Right lobe of liver (tissue), 6 donors: ENCODE results near the gene CEP135. TPM values are rescaled to one million over a fixed set of nuclear protein-coding genes. Genes with fewer than 3 reads are reported as not detected.

Experiments used
- ATAC-seq, 4 donors: fragments of 200-7000 bp; cut with Tn5 transposase; one replicate each; pipeline ENCODE4 v1.9.1; 2020; ENCODE audit warnings: mild to moderate bottlenecking in 4 of 4, moderate library complexity in 4 of 4
- DNase-seq, 3 donors: peaks; one replicate each; pipeline ENCODE4 v3.0.0-alpha.2; 2020
- H3K27ac ChIP-seq, 3 donors: fragments of 200-600 bp; one replicate each; pipeline ENCODE4 v1.8.0; 2022
- H3K27me3 ChIP-seq, 2 donors: fragments of 200-600 bp; one replicate each; pipeline ENCODE4 v1.8.0; 2022
- H3K36me3 ChIP-seq, 4 donors: fragments of 200-600 bp; sonication (generic) in 1 of 4; one replicate each; pipeline versions ENCODE4 v1.5.1 to v1.8.0; 2017 to 2022; ENCODE audit warnings: control low read depth in 1 of 4
- H3K4me1 ChIP-seq, 4 donors: fragments of 200-600 bp; sonication (generic) in 1 of 4; one replicate each; pipeline versions ENCODE4 v1.5.1 to v1.8.0; 2017 to 2022; ENCODE audit warnings: control low read depth in 1 of 4
- H3K4me3 ChIP-seq, 3 donors: fragments of 200-600 bp; one replicate each; pipeline ENCODE4 v1.8.0; 2022
- H3K9me3 ChIP-seq, 4 donors: fragments of 200-600 bp; sonication (generic) in 1 of 4; one replicate each; pipeline versions ENCODE4 v1.5.1 to v1.8.0; 2017 to 2022; ENCODE audit warnings: control low read depth in 1 of 4
- CTCF ChIP-seq, 4 donors: fragments of 200-600 bp in 3 of 4; fragments of 450-650 bp in 1 of 4; IDR thresholded peaks; one replicate each; pipeline versions ENCODE4 v1.5.1 to v1.8.0; 2016 to 2022; ENCODE audit warnings: antibody characterized with exemption in 4 of 4, mild to moderate bottlenecking in 2 of 4
- POLR2A ChIP-seq: fragments of 450-650 bp; IDR thresholded peaks from one replicate; pipeline ENCODE4 v1.6.1; 2017; ENCODE audit warnings: antibody characterized with exemption, mild to moderate bottlenecking
- WGBS: methylation state at CpG from one replicate; pipeline ENCODE4 v1.1.6; 2018; ENCODE audit warnings: low coverage, low lambda C conversion rate; ENCODE audit not compliant: insufficient coverage; ENCODE audit errors: missing lambda C conversion rate; 5-methylcytosine and 5-hydroxymethylcytosine counted together
- intact Hi-C, 2 donors: fragments of 100-400 bp; cut with DNase I; formaldehyde crosslinking; loops; one replicate each; pipeline versions ENCODE4 v1.11.2 to v1.14.1; 2022
- total RNA-seq, 6 experiments: library from RNA; depleted of rRNA in 2 of 6; stranded (reverse); fragments of >200 nt in 2 of 6; fragmentation: NEBNext Ultra II Directional in 3 of 6; extraction: Animal tissue kit (Norgen Biotek cat#: 25700) in 3 of 6; gene quantifications; one replicate each; pipeline versions ENCODE4 v1.1.0 to v1.2.4, GENCODE V29; 2016 to 2023
- donor health status: DM: no; HTN: yes; CAD: no.
- donor health status: DM: no; HTN: no; CAD: no.
- donor health status: DM: no; HTN: no; CAD: no.
- donor health status: DM: no; HTN: yes; CAD: no.
- donor health status: DM: no; HTN: yes; CAD: no.

The CEP135 gene
- total RNA-seq, 6 experiments from 2014 or later = 0.59 to 2.4 (median 1.7) TPM

DNA sequence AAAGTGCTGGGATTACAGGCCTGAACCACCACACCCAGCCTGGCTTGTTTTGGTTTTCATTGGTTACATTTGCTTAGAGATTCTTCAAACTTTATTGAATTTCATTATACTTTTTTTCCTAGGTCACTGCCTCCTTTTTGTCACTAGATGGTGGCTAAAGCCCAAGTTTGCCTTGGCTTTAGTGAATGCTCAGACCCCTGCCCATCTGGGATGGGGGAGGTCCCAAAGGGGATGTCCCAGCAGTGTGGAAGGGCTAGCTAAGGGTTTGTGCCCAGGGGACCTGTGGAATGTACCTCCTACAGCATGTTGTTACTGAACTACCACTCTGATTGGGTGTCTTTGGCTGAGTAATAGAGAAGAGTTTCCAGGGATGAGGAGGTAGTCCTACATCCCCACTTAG is 58.4 kb downstream of the CEP135 start:
- TF ChIP-seq POLR2A (no peak), CTCF (IDR thresholded peaks at IDR 0.05) (no peak)
- H3K27ac ChIP-seq = no peak overlapping the region
- intact Hi-C loops = no loop called here
- no peaks in the 10 kb centered on the region for H3K27me3 ChIP-seq
- H3K9me3 ChIP-seq = no peaks in the 10 kb centered on the region
- H3K36me3 ChIP-seq = peaks cover 0 to under 1% (median 0%) of the 10 kb centered on the region in 4 donors
- no peak for ATAC-seq
- H3K4me1 ChIP-seq = no peaks in the 10 kb centered on the region
- DNase-seq = no peak
- no peak overlapping the region for H3K4me3 ChIP-seq

DNA sequence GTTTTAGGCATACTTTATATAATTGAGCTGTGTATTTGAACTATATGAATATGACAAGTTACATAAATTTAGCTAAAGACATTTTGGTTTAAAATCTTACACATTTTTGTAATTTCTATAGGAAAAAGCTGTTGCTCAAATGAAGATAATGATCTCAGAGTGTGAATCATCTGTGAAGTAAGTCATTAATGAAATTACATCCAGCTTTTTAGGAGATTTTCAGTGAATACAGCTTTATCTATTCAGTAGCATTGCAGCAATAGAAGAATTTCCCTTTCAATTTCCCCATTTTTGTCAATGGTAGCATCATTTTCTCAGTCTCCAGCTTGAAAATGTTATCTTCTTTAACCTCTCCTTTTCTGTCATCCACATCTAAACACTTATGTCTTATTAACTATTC is 59.5 kb downstream of the CEP135 start:
- intact Hi-C loops = no loop called here
- Histone ChIP-seq H3K9me3 (no peaks in the 10 kb centered on the region), H3K36me3 (peaks cover 0 to 3% (median 0%) of the 10 kb centered on the region in 4 donors), H3K27ac (no peak overlapping the region), H3K4me3 (no peak overlapping the region), H3K27me3 (no peaks in the 10 kb centered on the region), H3K4me1 (no peaks in the 10 kb centered on the region)
- no peak for TF ChIP-seq CTCF (IDR thresholded peaks at IDR 0.05)
- DNase-seq = no peak
- ATAC-seq = no peak

- ATAC-seq (no peak), DNase-seq (no peak)
- H3K4me1 ChIP-seq = no peaks in the 10 kb centered on the region
- intact Hi-C loops = no loop called here
- TF ChIP-seq POLR2A = no peak
- peaks cover 0 to 8% (median 0%) of the 10 kb centered on the region in 4 donors for H3K36me3 ChIP-seq
- no peak overlapping the region for H3K4me3 ChIP-seq
- H3K27me3 ChIP-seq = no peaks in the 10 kb centered on the region
- H3K27ac ChIP-seq = no peak overlapping the region
- H3K9me3 ChIP-seq = no peaks in the 10 kb centered on the region
Observed at GRCh38 chr4:56026596-56026995, 77.9 kb downstream of the CEP135 start.

DNA sequence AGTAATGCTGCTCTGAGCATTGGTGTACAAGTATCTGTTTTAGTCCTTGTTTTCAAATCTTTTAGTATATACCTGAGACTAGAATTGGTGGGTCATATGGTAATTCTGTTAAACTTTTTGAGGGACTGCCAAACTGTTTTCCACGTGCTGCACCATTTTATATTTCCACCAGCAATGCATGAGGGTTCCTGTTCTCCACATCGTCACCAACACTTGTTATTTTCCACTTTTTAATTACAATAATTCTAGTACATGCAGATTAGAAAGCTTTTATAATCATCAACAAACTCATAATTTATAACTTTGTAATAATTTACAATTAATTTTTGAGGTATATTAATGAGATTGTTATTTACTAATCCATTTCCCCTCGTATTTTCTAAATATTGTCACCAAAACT is 79.4 kb downstream of the CEP135 start:
- no peak for DNase-seq
- Histone ChIP-seq H3K4me1 (no peaks in the 10 kb centered on the region), H3K9me3 (no peaks in the 10 kb centered on the region), H3K36me3 (peaks cover 0 to 8% (median 0%) of the 10 kb centered on the region in 4 donors), H3K27ac (no peak overlapping the region), H3K4me3 (no peak overlapping the region), H3K27me3 (no peaks in the 10 kb centered on the region)
- intact Hi-C loops = no loop called here
- TF ChIP-seq CTCF (IDR thresholded peaks at IDR 0.05) (no peak), POLR2A (no peak)
- no peak for ATAC-seq
- 94% methylated on average over 3 of the region's 3 CpGs for WGBS

DNA sequence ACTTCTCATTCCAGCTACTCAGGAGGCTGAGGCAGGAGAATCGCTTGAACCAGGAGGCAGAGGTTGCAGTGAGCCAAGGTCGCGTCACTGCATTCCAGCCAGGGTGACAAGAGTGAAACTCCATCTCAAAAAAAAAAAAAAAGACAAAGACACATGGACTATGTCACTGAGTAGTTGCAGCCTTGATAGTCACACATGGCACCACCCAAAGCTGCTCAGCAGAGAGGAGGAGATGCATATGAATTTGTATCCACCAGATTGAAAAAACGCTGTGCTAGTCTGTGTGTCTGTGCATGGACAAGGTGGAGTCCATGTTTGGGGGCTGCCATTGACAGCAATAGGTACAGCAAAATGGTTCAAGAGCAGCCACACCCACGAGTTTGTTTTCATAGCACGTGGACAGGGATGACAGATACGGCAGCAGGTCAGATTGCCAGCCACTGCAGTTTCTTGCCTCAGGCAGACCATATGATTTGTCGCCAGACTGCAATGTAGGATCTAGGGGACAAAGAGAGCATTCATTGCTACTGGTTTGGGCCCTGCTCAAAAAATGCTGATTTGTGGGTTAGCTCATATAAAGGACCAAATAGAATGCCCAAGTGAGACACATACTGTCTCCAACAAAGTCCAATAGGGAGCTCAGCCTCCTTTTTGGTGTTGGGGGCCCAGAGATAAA is 89.9 kb downstream of the CEP135 start:
- intact Hi-C loops = no loop called here
- no peaks in the 10 kb centered on the region for H3K4me1 ChIP-seq
- ATAC-seq (no peak), DNase-seq (no peak)
- WGBS = 94% methylated on average over 5 of the region's 8 CpGs
- no peaks in the 10 kb centered on the region for H3K27me3 ChIP-seq
- H3K27ac ChIP-seq = no peak overlapping the region
- no peaks in the 10 kb centered on the region for H3K36me3 ChIP-seq
- TF ChIP-seq POLR2A (no peak), CTCF (IDR thresholded peaks at IDR 0.05) (no peak)
- no peaks in the 10 kb centered on the region for H3K9me3 ChIP-seq
- H3K4me3 ChIP-seq = no peak overlapping the region
